K562 (cell line): ENCODE measurements around the gene MAP3K12. TPM values are rescaled to one million over a fixed set of nuclear protein-coding genes. Genes with fewer than 3 reads are reported as not detected.

Source experiments
- DNMT1 ChIP-seq: fragments of 450-650 bp; IDR thresholded peaks from 2 replicates; pipeline ENCODE4 v1.6.1; 2016; ENCODE audit warnings: antibody characterized with exemption, mild to moderate bottlenecking
- FOXA1 ChIP-seq: fragments of 450-650 bp; IDR thresholded peaks from 2 replicates; pipeline ENCODE4 v1.6.1; 2016; ENCODE audit warnings: mild to moderate bottlenecking, borderline replicate concordance
- KHSRP ChIP-seq: fragments of 450-650 bp; IDR thresholded peaks from 2 replicates; pipeline ENCODE4 v1.6.1; 2017
- NFATC3 ChIP-seq: fragments of 450-650 bp; IDR thresholded peaks from 2 replicates; pipeline ENCODE4 v1.6.1; 2017; ENCODE audit warnings: mild to moderate bottlenecking
- POLR2A ChIP-seq: fragments of 450-650 bp; conservative IDR thresholded peaks from 2 replicates; pipeline ENCODE4 v1.6.1; 2016
- TAF9B ChIP-seq: fragments of 450-650 bp; IDR thresholded peaks from 2 replicates; pipeline ENCODE4 v1.6.1; 2018; ENCODE audit warnings: mild to moderate bottlenecking; ENCODE audit not compliant: partially characterized antibody
- ZNF282 ChIP-seq: sonication (generic); formaldehyde crosslinking; IDR thresholded peaks from 2 replicates; pipeline ENCODE4 v1.8.1; 2023; ENCODE audit warnings: missing genetic modification reagents
- polyA plus RNA-seq, 8 experiments: library from polyadenylated mRNA; depleted of rRNA in 4 of 8; stranded (reverse) in 5 of 8; unstranded in 3 of 8; fragments of >200 nt; fragmentation: Nextera tagmentation in 2 of 8; fragmentation: Illumina TruSeq in 1 of 8; extraction: Ambion mirVana in 2 of 8; extraction: Trizol in 1 of 8; gene quantifications; 2 replicates each; pipeline versions ENCODE4 v1.2.1 to v1.2.3, GENCODE V29; 2011 to 2014; ENCODE audit warnings: inconsistent platforms in 1 of 8, missing spikeins in 1 of 8
- total RNA-seq, 7 experiments: library from RNA; depleted of rRNA in 6 of 7; stranded (reverse); fragments of >200 nt in 6 of 7; fragmentation: Illumina TruSeq in 2 of 7; extraction: Trizol in 2 of 7; gene quantifications; 2 replicates each; pipeline versions ENCODE4 v1.2.1 to v1.2.3, GENCODE V29; 2011 to 2021; ENCODE audit warnings: low replicate concordance in 1 of 7
- TF ChIP-seq, protein P1 (sequence below): fragments of 250-450 bp; sonication (Bioruptor Pico); IDR thresholded peaks from 2 replicates; pipeline ENCODE4 v1.4.0; 2020; ENCODE audit warnings: mild to moderate bottlenecking, moderate library complexity
- TF ChIP-seq, protein P2 (sequence below), 2 experiments: fragments of 450-650 bp in 1 of 2; sonication (generic) in 1 of 2; formaldehyde crosslinking in 1 of 2; IDR thresholded peaks; 2 replicates each; pipeline versions ENCODE4 v1.7.1 to v1.9.0; 2016 to 2022; ENCODE audit warnings: inconsistent platforms in 1 of 2, mild to moderate bottlenecking in 1 of 2, missing genetic modification reagents in 1 of 2
- TF ChIP-seq, protein P3 (sequence below): fragments of 450-650 bp; IDR thresholded peaks from one replicate; pipeline ENCODE4 v1.6.1; 2018; ENCODE audit warnings: mild to moderate bottlenecking, moderate library complexity; ENCODE audit not compliant: partially characterized antibody
- TF ChIP-seq, protein P4 (sequence below): fragments of 450-650 bp; formaldehyde crosslinking; IDR thresholded peaks from 2 replicates; pipeline ENCODE4 v1.4.0; 2020; ENCODE audit warnings: mild to moderate bottlenecking, mixed read lengths

MAP3K12 gene
- total and polyA plus RNA-seq, 9 of the 15 experiments (the other 6 are each of a cell fraction or from before 2014, with no cell fraction given) = 0.10 to 2.4 (median 1.6) TPM

DNA sequence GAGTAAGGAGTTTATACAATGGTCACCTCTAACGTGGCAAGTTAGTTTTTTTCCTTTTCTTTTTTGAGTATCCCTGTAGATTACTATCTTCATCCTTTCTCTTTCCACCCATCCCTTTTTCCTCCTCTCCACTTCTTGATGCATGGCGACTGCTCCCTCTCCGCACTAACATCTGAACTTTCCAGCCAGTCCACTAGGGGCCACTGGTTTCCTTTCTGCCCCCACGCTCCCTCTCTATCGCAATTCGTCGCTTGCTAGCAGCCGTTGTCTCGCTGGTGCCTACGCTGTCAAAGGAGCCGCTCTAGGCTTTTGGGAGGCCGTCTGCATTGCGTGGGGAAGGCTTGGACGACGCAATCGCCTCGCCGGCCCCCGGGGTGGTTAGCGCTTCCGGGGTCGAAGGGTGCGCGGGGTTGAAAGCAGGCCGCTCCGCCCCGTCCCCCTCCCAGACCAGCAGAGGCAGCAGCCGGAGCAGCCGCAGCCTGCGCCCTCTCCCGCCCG lies 47.5 kb downstream of the MAP3K12 start, which contains the start of gene PCBP2 (continued):
- TF ChIP-seq, protein P1, sequence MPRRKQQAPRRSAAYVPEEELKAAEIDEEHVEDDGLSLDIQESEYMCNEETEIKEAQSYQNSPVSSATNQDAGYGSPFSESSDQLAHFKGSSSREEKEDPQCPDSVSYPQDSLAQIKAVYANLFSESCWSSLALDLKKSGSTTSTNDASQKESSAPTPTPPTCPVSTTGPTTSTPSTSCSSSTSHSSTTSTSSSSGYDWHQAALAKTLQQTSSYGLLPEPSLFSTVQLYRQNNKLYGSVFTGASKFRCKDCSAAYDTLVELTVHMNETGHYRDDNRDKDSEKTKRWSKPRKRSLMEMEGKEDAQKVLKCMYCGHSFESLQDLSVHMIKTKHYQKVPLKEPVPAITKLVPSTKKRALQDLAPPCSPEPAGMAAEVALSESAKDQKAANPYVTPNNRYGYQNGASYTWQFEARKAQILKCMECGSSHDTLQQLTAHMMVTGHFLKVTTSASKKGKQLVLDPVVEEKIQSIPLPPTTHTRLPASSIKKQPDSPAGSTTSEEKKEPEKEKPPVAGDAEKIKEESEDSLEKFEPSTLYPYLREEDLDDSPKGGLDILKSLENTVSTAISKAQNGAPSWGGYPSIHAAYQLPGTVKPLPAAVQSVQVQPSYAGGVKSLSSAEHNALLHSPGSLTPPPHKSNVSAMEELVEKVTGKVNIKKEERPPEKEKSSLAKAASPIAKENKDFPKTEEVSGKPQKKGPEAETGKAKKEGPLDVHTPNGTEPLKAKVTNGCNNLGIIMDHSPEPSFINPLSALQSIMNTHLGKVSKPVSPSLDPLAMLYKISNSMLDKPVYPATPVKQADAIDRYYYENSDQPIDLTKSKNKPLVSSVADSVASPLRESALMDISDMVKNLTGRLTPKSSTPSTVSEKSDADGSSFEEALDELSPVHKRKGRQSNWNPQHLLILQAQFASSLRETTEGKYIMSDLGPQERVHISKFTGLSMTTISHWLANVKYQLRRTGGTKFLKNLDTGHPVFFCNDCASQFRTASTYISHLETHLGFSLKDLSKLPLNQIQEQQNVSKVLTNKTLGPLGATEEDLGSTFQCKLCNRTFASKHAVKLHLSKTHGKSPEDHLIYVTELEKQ = no peak
- TF ChIP-seq POLR2A (peak; percentile 67; the same call in 1 of the 2 replicates), TAF9B (peak; percentile 65), DNMT1 (0 out of 2 replicates have a peak, but pooled peaks have one; percentile 79), KHSRP (no peak; the same call in 1 of the 2 replicates), ZNF282 (CRISPR knock-in tag) (no peak), NFATC3 (no peak), FOXA1 (no peak)
- TF ChIP-seq, protein P2, sequence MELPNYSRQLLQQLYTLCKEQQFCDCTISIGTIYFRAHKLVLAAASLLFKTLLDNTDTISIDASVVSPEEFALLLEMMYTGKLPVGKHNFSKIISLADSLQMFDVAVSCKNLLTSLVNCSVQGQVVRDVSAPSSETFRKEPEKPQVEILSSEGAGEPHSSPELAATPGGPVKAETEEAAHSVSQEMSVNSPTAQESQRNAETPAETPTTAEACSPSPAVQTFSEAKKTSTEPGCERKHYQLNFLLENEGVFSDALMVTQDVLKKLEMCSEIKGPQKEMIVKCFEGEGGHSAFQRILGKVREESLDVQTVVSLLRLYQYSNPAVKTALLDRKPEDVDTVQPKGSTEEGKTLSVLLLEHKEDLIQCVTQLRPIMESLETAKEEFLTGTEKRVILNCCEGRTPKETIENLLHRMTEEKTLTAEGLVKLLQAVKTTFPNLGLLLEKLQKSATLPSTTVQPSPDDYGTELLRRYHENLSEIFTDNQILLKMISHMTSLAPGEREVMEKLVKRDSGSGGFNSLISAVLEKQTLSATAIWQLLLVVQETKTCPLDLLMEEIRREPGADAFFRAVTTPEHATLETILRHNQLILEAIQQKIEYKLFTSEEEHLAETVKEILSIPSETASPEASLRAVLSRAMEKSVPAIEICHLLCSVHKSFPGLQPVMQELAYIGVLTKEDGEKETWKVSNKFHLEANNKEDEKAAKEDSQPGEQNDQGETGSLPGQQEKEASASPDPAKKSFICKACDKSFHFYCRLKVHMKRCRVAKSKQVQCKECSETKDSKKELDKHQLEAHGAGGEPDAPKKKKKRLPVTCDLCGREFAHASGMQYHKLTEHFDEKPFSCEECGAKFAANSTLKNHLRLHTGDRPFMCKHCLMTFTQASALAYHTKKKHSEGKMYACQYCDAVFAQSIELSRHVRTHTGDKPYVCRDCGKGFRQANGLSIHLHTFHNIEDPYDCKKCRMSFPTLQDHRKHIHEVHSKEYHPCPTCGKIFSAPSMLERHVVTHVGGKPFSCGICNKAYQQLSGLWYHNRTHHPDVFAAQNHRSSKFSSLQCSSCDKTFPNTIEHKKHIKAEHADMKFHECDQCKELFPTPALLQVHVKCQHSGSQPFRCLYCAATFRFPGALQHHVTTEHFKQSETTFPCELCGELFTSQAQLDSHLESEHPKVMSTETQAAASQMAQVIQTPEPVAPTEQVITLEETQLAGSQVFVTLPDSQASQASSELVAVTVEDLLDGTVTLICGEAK (IDR thresholded peaks at IDR 0.05) = peak; percentile 95
- TF ChIP-seq, protein P2 (CRISPR knock-in tag; IDR thresholded peaks at IDR 0.05) = no peak
- TF ChIP-seq, protein P3, sequence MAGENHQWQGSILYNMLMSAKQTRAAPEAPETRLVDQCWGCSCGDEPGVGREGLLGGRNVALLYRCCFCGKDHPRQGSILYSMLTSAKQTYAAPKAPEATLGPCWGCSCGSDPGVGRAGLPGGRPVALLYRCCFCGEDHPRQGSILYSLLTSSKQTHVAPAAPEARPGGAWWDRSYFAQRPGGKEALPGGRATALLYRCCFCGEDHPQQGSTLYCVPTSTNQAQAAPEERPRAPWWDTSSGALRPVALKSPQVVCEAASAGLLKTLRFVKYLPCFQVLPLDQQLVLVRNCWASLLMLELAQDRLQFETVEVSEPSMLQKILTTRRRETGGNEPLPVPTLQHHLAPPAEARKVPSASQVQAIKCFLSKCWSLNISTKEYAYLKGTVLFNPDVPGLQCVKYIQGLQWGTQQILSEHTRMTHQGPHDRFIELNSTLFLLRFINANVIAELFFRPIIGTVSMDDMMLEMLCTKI = no peak
- TF ChIP-seq, protein P4, sequence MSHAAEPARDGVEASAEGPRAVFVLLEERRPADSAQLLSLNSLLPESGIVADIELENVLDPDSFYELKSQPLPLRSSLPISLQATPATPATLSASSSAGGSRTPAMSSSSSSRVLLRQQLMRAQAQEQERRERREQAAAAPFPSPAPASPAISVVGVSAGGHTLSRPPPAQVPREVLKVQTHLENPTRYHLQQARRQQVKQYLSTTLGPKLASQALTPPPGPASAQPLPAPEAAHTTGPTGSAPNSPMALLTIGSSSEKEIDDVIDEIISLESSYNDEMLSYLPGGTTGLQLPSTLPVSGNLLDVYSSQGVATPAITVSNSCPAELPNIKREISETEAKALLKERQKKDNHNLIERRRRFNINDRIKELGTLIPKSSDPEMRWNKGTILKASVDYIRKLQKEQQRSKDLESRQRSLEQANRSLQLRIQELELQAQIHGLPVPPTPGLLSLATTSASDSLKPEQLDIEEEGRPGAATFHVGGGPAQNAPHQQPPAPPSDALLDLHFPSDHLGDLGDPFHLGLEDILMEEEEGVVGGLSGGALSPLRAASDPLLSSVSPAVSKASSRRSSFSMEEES (CRISPR knock-in tag) = no peak
